Activated CD8-positive, alpha-beta memory T cell treated with anti-CD3 and anti-CD28 coated beads for 1 hour (primary cell): ENCODE measurements around the gene MYD88.

Experiments used
- DNase-seq, 2 donors: peaks; one replicate each; pipeline ENCODE4 v3.0.0-alpha.2; 2020; ENCODE audit warnings: low read depth in 1 of 2; ENCODE audit errors: extremely low read depth in 1 of 2

MYD88 gene

GRCh38 chr3:38111696-38112377, 26.6 kb upstream of the MYD88 start:
- DNase-seq = no peak

GRCh38 chr3:38112378-38112761, 26.1 kb upstream of the MYD88 start:
- no peak for DNase-seq

GRCh38 chr3:38114052-38114874, 24.2 kb upstream of the MYD88 start:
- DNase-seq = no peak

GRCh38 chr3:38114875-38115644, 23.4 kb upstream of the MYD88 start:
- no peak for DNase-seq

GRCh38 chr3:38115645-38116427, 22.6 kb upstream of the MYD88 start:
- DNase-seq = no peak

GRCh38 chr3:38116471-38117162, 21.8 kb upstream of the MYD88 start:
- no peak for DNase-seq

- no peak for DNase-seq
Observed at GRCh38 chr3:38117163-38117716, 21.2 kb upstream of the MYD88 start.

GRCh38 chr3:38117748-38118420, 20.6 kb upstream of the MYD88 start:
- DNase-seq = peak in 1 of 2 donors; percentile 57

GRCh38 chr3:38118421-38119247, 19.8 kb upstream of the MYD88 start:
- no peak for DNase-seq

GRCh38 chr3:38119248-38119544, 19.3 kb upstream of the MYD88 start:
- DNase-seq = no peak

GRCh38 chr3:38119821-38120692, 18.4 kb upstream of the MYD88 start:
- DNase-seq = no peak

- DNase-seq = no peak
Observed at GRCh38 chr3:38120693-38121450, 17.6 kb upstream of the MYD88 start.

- no peak for DNase-seq
Observed at GRCh38 chr3:38121451-38121831, 17.0 kb upstream of the MYD88 start.

GRCh38 chr3:38121832-38122461, 16.5 kb upstream of the MYD88 start:
- no peak for DNase-seq

GRCh38 chr3:38122712-38123290, 15.7 kb upstream of the MYD88 start:
- DNase-seq = no peak
